IPS-20b (cell line): ENCODE measurements around the gene RNF169.

ENCODE experiments used
- H3K27ac ChIP-seq: one replicate; pipeline ENCODE4 v1.5.1; 2013; ENCODE audit warnings: low read length
- H3K27me3 ChIP-seq: 2 replicates; pipeline ENCODE4 v1.6.1; 2013; ENCODE audit warnings: mild to moderate bottlenecking, low read length, inconsistent platforms; ENCODE audit not compliant: insufficient read depth
- H3K36me3 ChIP-seq: 2 replicates; pipeline ENCODE4 v1.6.1; 2013; ENCODE audit warnings: low read depth, mild to moderate bottlenecking, inconsistent platforms, low read length, moderate library complexity; ENCODE audit not compliant: insufficient read depth
- H3K4me1 ChIP-seq: 2 replicates; pipeline ENCODE4 v1.6.1; 2013; ENCODE audit warnings: mild to moderate bottlenecking, control low read depth, inconsistent platforms, low read length, moderate library complexity; ENCODE audit not compliant: insufficient read depth
- H3K4me3 ChIP-seq: 2 replicates; pipeline ENCODE4 v1.5.1; 2013; ENCODE audit warnings: mild to moderate bottlenecking, low read length, inconsistent platforms
- H3K9ac ChIP-seq: 2 replicates; pipeline ENCODE4 v1.6.1; 2013; ENCODE audit warnings: low read depth, mild to moderate bottlenecking, inconsistent platforms, low read length, moderate library complexity
- H3K9me3 ChIP-seq: 2 replicates; pipeline ENCODE4 v1.6.1; 2013; ENCODE audit warnings: mild to moderate bottlenecking, low read depth, low read length, inconsistent platforms; ENCODE audit not compliant: insufficient read depth

Gene RNF169

DNA sequence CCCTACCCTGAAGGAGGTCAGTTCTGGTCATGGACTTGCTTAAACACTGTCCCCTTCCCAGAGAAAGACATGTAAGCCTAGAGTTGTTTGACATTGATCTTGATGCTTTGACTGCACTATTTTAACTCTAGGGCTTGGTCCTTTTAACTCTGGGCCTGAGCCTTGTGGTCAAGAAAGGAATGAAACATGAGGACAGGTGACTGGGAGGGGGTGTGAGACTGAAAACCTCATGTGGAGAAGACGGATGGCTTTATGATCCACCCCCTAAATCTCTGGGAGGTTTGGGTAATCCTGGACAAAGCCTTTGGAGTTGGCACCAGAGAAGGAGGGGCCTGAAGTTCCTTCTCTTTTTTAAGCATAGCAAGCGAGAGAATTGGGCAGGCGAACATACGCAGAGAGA lies 35.0 kb upstream of the RNF169 start:
- Histone ChIP-seq H3K4me1 (peaks cover 5% of the 10 kb centered on the region), H3K27ac (no peak overlapping the region), H3K4me3 (no peak overlapping the region), H3K36me3 (no peaks in the 10 kb centered on the region), H3K9me3 (no peaks in the 10 kb centered on the region), H3K27me3 (no peaks in the 10 kb centered on the region), H3K9ac (no peak overlapping the region)

- no peaks in the 10 kb centered on the region for H3K27me3 ChIP-seq
- no peaks in the 10 kb centered on the region for H3K36me3 ChIP-seq
- H3K4me1 ChIP-seq: peaks cover 5% of the 10 kb centered on the region
- H3K9me3 ChIP-seq: no peaks in the 10 kb centered on the region
- H3K9ac ChIP-seq: no peak overlapping the region
- no peak overlapping the region for H3K4me3 ChIP-seq
- no peak overlapping the region for H3K27ac ChIP-seq
Observed at GRCh38 chr11:74714904-74715303, 33.7 kb upstream of the RNF169 start.

GRCh38 chr11:74717221-74717969 lies 31.3 kb upstream of the RNF169 start:
- no peaks in the 10 kb centered on the region for H3K36me3 ChIP-seq
- peaks cover 4% of the 10 kb centered on the region; the same call in 1 of the 2 replicates for H3K4me1 ChIP-seq
- H3K27ac ChIP-seq: no peak overlapping the region

DNA sequence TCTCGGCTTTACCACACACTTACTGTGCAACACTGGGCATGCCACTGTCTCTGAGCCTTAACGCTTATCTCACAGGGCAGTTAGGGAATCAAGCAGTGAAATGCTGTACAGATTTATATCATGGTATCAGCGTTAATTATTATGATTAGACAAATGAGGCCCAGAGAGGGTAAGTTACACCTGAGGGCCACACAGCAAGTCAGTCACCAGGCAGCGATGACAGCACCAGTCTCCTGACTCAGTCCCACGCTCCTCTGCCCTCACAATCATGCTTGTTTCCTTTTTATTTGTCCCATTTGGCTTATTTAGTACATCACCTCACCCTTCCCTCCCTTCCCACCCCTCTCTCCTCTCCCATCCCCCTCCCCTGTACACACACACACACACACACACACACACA lies 29.6 kb upstream of the RNF169 start:
- H3K4me1 ChIP-seq: peaks cover 4% of the 10 kb centered on the region; the same call in 1 of the 2 replicates

More at GRCh38 chr11:74717221-74717969, 31.3 kb upstream of the RNF169 start:
- Histone ChIP-seq H3K9ac (no peak overlapping the region), H3K27me3 (0 out of 2 replicates have a peak, but pooled peaks cover 5% of the 10 kb centered on the region), H3K4me3 (no peak overlapping the region), H3K9me3 (no peaks in the 10 kb centered on the region)

GRCh38 chr11:74720596-74721478 lies 27.8 kb upstream of the RNF169 start:
- no peak overlapping the region for H3K4me3 ChIP-seq
- H3K36me3 ChIP-seq: no peaks in the 10 kb centered on the region
- no peak overlapping the region for H3K9ac ChIP-seq
- H3K4me1 ChIP-seq: peaks cover 4% of the 10 kb centered on the region; the same call in 1 of the 2 replicates
- no peaks in the 10 kb centered on the region for H3K9me3 ChIP-seq
- H3K27me3 ChIP-seq: peaks cover 18% of the 10 kb centered on the region
- H3K27ac ChIP-seq: no peak overlapping the region

More for the DNA sequence above, 29.6 kb upstream of the RNF169 start:
- Histone ChIP-seq H3K9ac (no peak overlapping the region), H3K27me3 (peaks cover 9% of the 10 kb centered on the region; the same call in 1 of the 2 replicates), H3K9me3 (no peaks in the 10 kb centered on the region), H3K27ac (no peak overlapping the region), H3K36me3 (no peaks in the 10 kb centered on the region), H3K4me3 (no peak overlapping the region)

- peaks cover 24% of the 10 kb centered on the region for H3K27me3 ChIP-seq
- no peak overlapping the region for H3K4me3 ChIP-seq
- H3K9ac ChIP-seq: no peak overlapping the region
- H3K4me1 ChIP-seq: peaks cover 4% of the 10 kb centered on the region; the same call in 1 of the 2 replicates
- no peaks in the 10 kb centered on the region for H3K36me3 ChIP-seq
- no peak overlapping the region for H3K27ac ChIP-seq
- H3K9me3 ChIP-seq: no peaks in the 10 kb centered on the region
Observed at GRCh38 chr11:74721479-74721835, 27.2 kb upstream of the RNF169 start.

GRCh38 chr11:74723511-74723910 lies 25.1 kb upstream of the RNF169 start:
- H3K9ac ChIP-seq: no peak overlapping the region
- no peak overlapping the region for H3K27ac ChIP-seq
- H3K9me3 ChIP-seq: no peaks in the 10 kb centered on the region
- peaks cover 4% of the 10 kb centered on the region; the same call in 1 of the 2 replicates for H3K4me1 ChIP-seq
- H3K27me3 ChIP-seq: peaks cover 41% of the 10 kb centered on the region
- no peaks in the 10 kb centered on the region for H3K36me3 ChIP-seq
- H3K4me3 ChIP-seq: no peak overlapping the region

- no peaks in the 10 kb centered on the region for H3K9me3 ChIP-seq
- H3K9ac ChIP-seq: no peak overlapping the region
- peaks cover 4% of the 10 kb centered on the region; the same call in 1 of the 2 replicates for H3K4me1 ChIP-seq
- peaks cover 63% of the 10 kb centered on the region for H3K27me3 ChIP-seq
- no peaks in the 10 kb centered on the region for H3K36me3 ChIP-seq
- H3K27ac ChIP-seq: no peak overlapping the region
- H3K4me3 ChIP-seq: no peak overlapping the region
Observed at GRCh38 chr11:74725701-74726100, 22.9 kb upstream of the RNF169 start.

- Histone ChIP-seq H3K4me1 (no peaks in the 10 kb centered on the region), H3K27me3 (peaks cover 72% of the 10 kb centered on the region), H3K27ac (no peak overlapping the region), H3K9ac (no peak overlapping the region), H3K4me3 (no peak overlapping the region), H3K9me3 (no peaks in the 10 kb centered on the region), H3K36me3 (no peaks in the 10 kb centered on the region)
Observed at GRCh38 chr11:74726547-74727182, 22.0 kb upstream of the RNF169 start.

- Histone ChIP-seq H3K9me3 (no peaks in the 10 kb centered on the region), H3K27me3 (peaks cover 88% of the 10 kb centered on the region), H3K9ac (no peak overlapping the region), H3K4me1 (no peaks in the 10 kb centered on the region), H3K27ac (no peak overlapping the region), H3K36me3 (no peaks in the 10 kb centered on the region), H3K4me3 (no peak overlapping the region)
Observed at GRCh38 chr11:74729397-74729796, 19.3 kb upstream of the RNF169 start.

- peaks cover 87% of the 10 kb centered on the region for H3K27me3 ChIP-seq
- no peak overlapping the region for H3K27ac ChIP-seq
- no peaks in the 10 kb centered on the region for H3K9me3 ChIP-seq
- peak overlapping the region; percentile 73 for H3K4me3 ChIP-seq
- H3K36me3 ChIP-seq: no peaks in the 10 kb centered on the region
- H3K4me1 ChIP-seq: no peaks in the 10 kb centered on the region
- no peak overlapping the region for H3K9ac ChIP-seq
Observed at GRCh38 chr11:74730571-74731260, 17.9 kb upstream of the RNF169 start.
